Parathyroid adenoma (tissue), 2 donors: ENCODE data around the gene MID1.

ENCODE experiments used
- H2AFZ ChIP-seq: fragments of 300-600 bp; sonication (generic); one replicate; pipeline ENCODE4 v1.7.0; 2017; ENCODE audit warnings: antibody characterized with exemption, mild to moderate bottlenecking
- H3K27ac ChIP-seq: fragments of 300-600 bp; sonication (generic); one replicate; pipeline ENCODE4 v1.7.0; 2017
- H3K27me3 ChIP-seq: fragments of 300-600 bp; sonication (generic); one replicate; pipeline ENCODE4 v1.7.0; 2017; ENCODE audit warnings: low read length; ENCODE audit not compliant: control insufficient read depth, insufficient read depth
- H3K36me3 ChIP-seq: fragments of 300-600 bp; sonication (generic); one replicate; pipeline ENCODE4 v1.7.0; 2017; ENCODE audit warnings: low read length; ENCODE audit not compliant: control insufficient read depth, insufficient read depth
- H3K4me1 ChIP-seq: fragments of 300-600 bp; sonication (generic); one replicate; pipeline ENCODE4 v1.7.0; 2017; ENCODE audit warnings: control low read depth
- H3K4me2 ChIP-seq: fragments of 300-600 bp; sonication (generic); one replicate; pipeline ENCODE4 v1.7.0; 2017; ENCODE audit warnings: low read length
- H3K4me3 ChIP-seq: fragments of 300-600 bp; sonication (generic); one replicate; pipeline ENCODE4 v1.7.0; 2017; ENCODE audit warnings: low read depth, low read length
- H3K79me2 ChIP-seq: fragments of 300-600 bp; sonication (generic); one replicate; pipeline ENCODE4 v1.7.0; 2017; ENCODE audit warnings: control low read depth
- H3K9ac ChIP-seq: fragments of 300-600 bp; sonication (generic); one replicate; pipeline ENCODE4 v1.7.0; 2017; ENCODE audit warnings: mild to moderate bottlenecking
- H3K9me3 ChIP-seq: fragments of 300-600 bp; sonication (generic); one replicate; pipeline ENCODE4 v1.7.0; 2017; ENCODE audit warnings: low read length; ENCODE audit not compliant: control insufficient read depth
- CTCF ChIP-seq: fragments of 300-600 bp; sonication (generic); IDR thresholded peaks from one replicate; pipeline ENCODE4 v1.7.0; 2017; ENCODE audit warnings: antibody characterized with exemption, mild to moderate bottlenecking
- donor health status: primary hyperparathyroidism.

MID1 gene

GRCh38 chrX:10582945-10583344 is 37.4 kb downstream of the MID1 start:
- Histone ChIP-seq H3K4me2 (no peak overlapping the region), H3K79me2 (no peaks in the 10 kb centered on the region), H3K4me3 (no peak overlapping the region), H3K9me3 (no peaks in the 10 kb centered on the region), H3K9ac (no peak overlapping the region), H2AFZ (no peak overlapping the region), H3K36me3 (no peaks in the 10 kb centered on the region), H3K27me3 (no peaks in the 10 kb centered on the region), H3K4me1 (no peaks in the 10 kb centered on the region), H3K27ac (no peak overlapping the region)
- TF ChIP-seq CTCF: no peak

- no peak overlapping the region for H3K9ac ChIP-seq
- no peaks in the 10 kb centered on the region for H3K36me3 ChIP-seq
- H3K79me2 ChIP-seq: no peaks in the 10 kb centered on the region
- H3K9me3 ChIP-seq: no peaks in the 10 kb centered on the region
- H2AFZ ChIP-seq: no peak overlapping the region
- H3K27ac ChIP-seq: no peak overlapping the region
- H3K4me3 ChIP-seq: no peak overlapping the region
- no peak for TF ChIP-seq CTCF
- H3K4me1 ChIP-seq: no peaks in the 10 kb centered on the region
- no peaks in the 10 kb centered on the region for H3K27me3 ChIP-seq
- H3K4me2 ChIP-seq: no peak overlapping the region
Measured at GRCh38 chrX:10582215-10582733, 38.1 kb downstream of the MID1 start.

- Histone ChIP-seq H3K4me2 (no peak overlapping the region), H3K27me3 (no peaks in the 10 kb centered on the region), H3K9ac (no peak overlapping the region), H3K4me3 (no peak overlapping the region), H2AFZ (no peak overlapping the region), H3K9me3 (no peaks in the 10 kb centered on the region), H3K36me3 (no peaks in the 10 kb centered on the region), H3K79me2 (no peaks in the 10 kb centered on the region), H3K27ac (peak overlapping the region; percentile 4), H3K4me1 (no peaks in the 10 kb centered on the region)
- no peak for TF ChIP-seq CTCF
Measured at GRCh38 chrX:10579112-10580011, 41.0 kb downstream of the MID1 start.

- H3K9me3 ChIP-seq: no peaks in the 10 kb centered on the region
- no peaks in the 10 kb centered on the region for H3K27me3 ChIP-seq
- no peak overlapping the region for H3K9ac ChIP-seq
- H2AFZ ChIP-seq: no peak overlapping the region
- H3K4me1 ChIP-seq: no peaks in the 10 kb centered on the region
- no peak overlapping the region for H3K27ac ChIP-seq
- no peak for TF ChIP-seq CTCF
- no peak overlapping the region for H3K4me3 ChIP-seq
- H3K4me2 ChIP-seq: no peak overlapping the region
- H3K36me3 ChIP-seq: no peaks in the 10 kb centered on the region
- no peaks in the 10 kb centered on the region for H3K79me2 ChIP-seq
Measured at GRCh38 chrX:10578527-10578926, 41.9 kb downstream of the MID1 start.
